Parathyroid adenoma (tissue), 2 donors: ENCODE results near the gene FANCM.

Experiments used
- H2AFZ ChIP-seq: fragments of 300-600 bp; sonication (generic); one replicate; pipeline ENCODE4 v1.7.0; 2017; ENCODE audit warnings: antibody characterized with exemption, mild to moderate bottlenecking
- H3K27ac ChIP-seq: fragments of 300-600 bp; sonication (generic); one replicate; pipeline ENCODE4 v1.7.0; 2017
- H3K27me3 ChIP-seq: fragments of 300-600 bp; sonication (generic); one replicate; pipeline ENCODE4 v1.7.0; 2017; ENCODE audit warnings: low read length; ENCODE audit not compliant: control insufficient read depth, insufficient read depth
- H3K36me3 ChIP-seq: fragments of 300-600 bp; sonication (generic); one replicate; pipeline ENCODE4 v1.7.0; 2017; ENCODE audit warnings: low read length; ENCODE audit not compliant: control insufficient read depth, insufficient read depth
- H3K4me1 ChIP-seq: fragments of 300-600 bp; sonication (generic); one replicate; pipeline ENCODE4 v1.7.0; 2017; ENCODE audit warnings: control low read depth
- H3K4me2 ChIP-seq: fragments of 300-600 bp; sonication (generic); one replicate; pipeline ENCODE4 v1.7.0; 2017; ENCODE audit warnings: low read length
- H3K4me3 ChIP-seq: fragments of 300-600 bp; sonication (generic); one replicate; pipeline ENCODE4 v1.7.0; 2017; ENCODE audit warnings: low read depth, low read length
- H3K79me2 ChIP-seq: fragments of 300-600 bp; sonication (generic); one replicate; pipeline ENCODE4 v1.7.0; 2017; ENCODE audit warnings: control low read depth
- H3K9ac ChIP-seq: fragments of 300-600 bp; sonication (generic); one replicate; pipeline ENCODE4 v1.7.0; 2017; ENCODE audit warnings: mild to moderate bottlenecking
- H3K9me3 ChIP-seq: fragments of 300-600 bp; sonication (generic); one replicate; pipeline ENCODE4 v1.7.0; 2017; ENCODE audit warnings: low read length; ENCODE audit not compliant: control insufficient read depth
- CTCF ChIP-seq: fragments of 300-600 bp; sonication (generic); IDR thresholded peaks from one replicate; pipeline ENCODE4 v1.7.0; 2017; ENCODE audit warnings: antibody characterized with exemption, mild to moderate bottlenecking
- donor health status: primary hyperparathyroidism.

FANCM gene

GRCh38 chr14:45112896-45113781, 22.6 kb upstream of the FANCM start:
- no peaks in the 10 kb centered on the region for H3K4me1 ChIP-seq
- no peaks in the 10 kb centered on the region for H3K79me2 ChIP-seq
- no peak overlapping the region for H3K9ac ChIP-seq
- no peak overlapping the region for H3K27ac ChIP-seq
- no peak overlapping the region for H3K4me2 ChIP-seq
- H3K36me3 ChIP-seq: no peaks in the 10 kb centered on the region
- H3K4me3 ChIP-seq: no peak overlapping the region
- H2AFZ ChIP-seq: no peak overlapping the region
- no peaks in the 10 kb centered on the region for H3K9me3 ChIP-seq
- no peaks in the 10 kb centered on the region for H3K27me3 ChIP-seq
- TF ChIP-seq CTCF: no peak

- no peaks in the 10 kb centered on the region for H3K36me3 ChIP-seq
Measured at GRCh38 chr14:45114327-45114726, 21.4 kb upstream of the FANCM start.

GRCh38 chr14:45118594-45118993, 17.1 kb upstream of the FANCM start:
- Histone ChIP-seq H3K27me3 (no peaks in the 10 kb centered on the region), H3K9me3 (no peaks in the 10 kb centered on the region), H3K4me1 (no peaks in the 10 kb centered on the region), H3K4me3 (no peak overlapping the region), H3K27ac (no peak overlapping the region), H2AFZ (no peak overlapping the region), H3K9ac (no peak overlapping the region), H3K4me2 (no peak overlapping the region), H3K79me2 (no peaks in the 10 kb centered on the region), H3K36me3 (no peaks in the 10 kb centered on the region)
- no peak for TF ChIP-seq CTCF

More at GRCh38 chr14:45114327-45114726, 21.4 kb upstream of the FANCM start:
- Histone ChIP-seq H3K27me3 (no peaks in the 10 kb centered on the region), H3K79me2 (no peaks in the 10 kb centered on the region), H3K9ac (no peak overlapping the region), H3K4me1 (no peaks in the 10 kb centered on the region), H2AFZ (no peak overlapping the region), H3K4me2 (no peak overlapping the region), H3K9me3 (no peaks in the 10 kb centered on the region), H3K27ac (no peak overlapping the region), H3K4me3 (no peak overlapping the region)
- TF ChIP-seq CTCF: no peak

GRCh38 chr14:45120096-45120495, 15.6 kb upstream of the FANCM start:
- Histone ChIP-seq H3K4me3 (no peak overlapping the region), H3K4me1 (no peaks in the 10 kb centered on the region), H3K4me2 (no peak overlapping the region), H3K9ac (no peak overlapping the region), H2AFZ (no peak overlapping the region), H3K36me3 (no peaks in the 10 kb centered on the region), H3K27ac (no peak overlapping the region), H3K27me3 (no peaks in the 10 kb centered on the region), H3K9me3 (no peaks in the 10 kb centered on the region), H3K79me2 (no peaks in the 10 kb centered on the region)
- no peak for TF ChIP-seq CTCF

GRCh38 chr14:45123271-45123670, 12.5 kb upstream of the FANCM start:
- H3K4me1 ChIP-seq: no peaks in the 10 kb centered on the region
- no peak overlapping the region for H3K9ac ChIP-seq
- no peaks in the 10 kb centered on the region for H3K27me3 ChIP-seq
- H3K27ac ChIP-seq: no peak overlapping the region
- no peaks in the 10 kb centered on the region for H3K9me3 ChIP-seq
- no peak overlapping the region for H2AFZ ChIP-seq
- TF ChIP-seq CTCF: no peak
- no peak overlapping the region for H3K4me2 ChIP-seq
- no peaks in the 10 kb centered on the region for H3K79me2 ChIP-seq
- H3K4me3 ChIP-seq: no peak overlapping the region
- no peaks in the 10 kb centered on the region for H3K36me3 ChIP-seq
